Caki2 (cell line): ENCODE data around the gene ACAD11. TPM values are rescaled to one million over a fixed set of nuclear protein-coding genes. Genes with fewer than 3 reads are reported as not detected.

Experiments
- DNase-seq: peaks from one replicate; pipeline ENCODE4 v3.0.0-alpha.2; 2015; ENCODE audit warnings: low read depth
- in situ Hi-C: cut with HindIII; loops from 2 replicates; pipeline ENCODE4 v1.10.0; 2016; ENCODE audit warnings: low sequenced_read_pairs, low pct_unique_long_range_greater_than_20kb, mixed read lengths
- total RNA-seq: library from RNA; depleted of rRNA; stranded (reverse); fragments of >200 nt; shearing (Covaris generic); gene quantifications from 2 replicates; pipeline ENCODE4 v1.2.3, GENCODE V29; 2014; ENCODE audit warnings: low replicate concordance; rRNA removed

ACAD11 gene
- total RNA-seq, 1 experiment from 2014 or later, result 6.0 TPM

- in situ Hi-C loops, result no loop called here
- DNase-seq, result no peak
Measured at GRCh38 chr3:132539681-132540080, 119.9 kb downstream of the ACAD11 start.

GRCh38 chr3:132538072-132538471 is 121.5 kb downstream of the ACAD11 start:
- in situ Hi-C loops, result no loop called here
- no peak for DNase-seq

GRCh38 chr3:132537297-132537696 is 122.3 kb downstream of the ACAD11 start:
- in situ Hi-C loops, result no loop called here

GRCh38 chr3:132536442-132537153 is 123.0 kb downstream of the ACAD11 start:
- DNase-seq, result no peak
- in situ Hi-C loops, result no loop called here

More at GRCh38 chr3:132537297-132537696, 122.3 kb downstream of the ACAD11 start:
- DNase-seq, result no peak

- in situ Hi-C loops, result no loop called here
- peak; percentile 46 for DNase-seq
Measured at GRCh38 chr3:132535575-132536441, 123.8 kb downstream of the ACAD11 start.

GRCh38 chr3:132530624-132531023 is 129.0 kb downstream of the ACAD11 start:
- DNase-seq, result no peak
- in situ Hi-C loops, result no loop called here

GRCh38 chr3:132522353-132522752 is 137.3 kb downstream of the ACAD11 start:
- in situ Hi-C loops, result no loop called here
- DNase-seq, result no peak

GRCh38 chr3:132521901-132522300 is 137.7 kb downstream of the ACAD11 start:
- in situ Hi-C loops, result no loop called here
- DNase-seq, result no peak

- in situ Hi-C loops, result no loop called here
- DNase-seq, result no peak
Measured at GRCh38 chr3:132519914-132520313, 139.7 kb downstream of the ACAD11 start.

- no peak for DNase-seq
- in situ Hi-C loops, result no loop called here
Measured at GRCh38 chr3:132517311-132517710, 142.3 kb downstream of the ACAD11 start.

- in situ Hi-C loops, result no loop called here
- no peak for DNase-seq
Measured at GRCh38 chr3:132513057-132513456, 146.6 kb downstream of the ACAD11 start.

GRCh38 chr3:132509506-132509905 is 150.1 kb downstream of the ACAD11 start:
- in situ Hi-C loops, result no loop called here

GRCh38 chr3:132509096-132509495 is 150.5 kb downstream of the ACAD11 start:
- no peak for DNase-seq
- in situ Hi-C loops, result no loop called here

More at GRCh38 chr3:132509506-132509905, 150.1 kb downstream of the ACAD11 start:
- DNase-seq, result no peak

Other genes starting within 250 kb of the ACAD11 start
- 12.0 and 18.0 TPM in 2 replicates for gene DNAJC13, start 242.3 kb downstream of the ACAD11 start, total RNA-seq
- gene ACKR4, start 62.5 kb downstream of the ACAD11 start, total RNA-seq, result not detected in 2 replicates
- 10.4 and 34.0 TPM in 2 replicates for gene UBA5, start 520 bp upstream of the ACAD11 start, total RNA-seq
- gene NPHP3, start 62.6 kb upstream of the ACAD11 start, total RNA-seq, result 11.6 and 27.3 TPM in 2 replicates